ENCODE results near the gene BDKRB2.

- no peak for TF ChIP-seq CTCF (conservative IDR thresholded peaks at IDR 0.05; ENCODE audit: low read depth in 2 of 2)
- TF ChIP-seq REST (IDR thresholded peaks at IDR 0.05; ENCODE audit: unreplicated experiment): no peak
Measured at GRCh38 chr14:96246539-96246847, 41.9 kb downstream of the BDKRB2 start.

Data from GM23338 (cell line).